Measurements from ENCODE around the gene GOSR2.
"Not testable (repeated sequence)": the region's sequence is repeated elsewhere in the genome, so short reads cannot be mapped to it uniquely, and the experiment has no call there.

The GOSR2 gene

GRCh38 chr17:46984341-46984740, 61.4 kb downstream of the GOSR2 start:
- no peak for FAIRE-seq
- DNase-seq (ENCODE audit: insufficient read length, low spot score), result no peak

- no peak for FAIRE-seq
- DNase-seq (ENCODE audit: insufficient read length, low spot score), result no peak
These were observed 61.9 kb downstream of the GOSR2 start for GRCh38 chr17:46984892-46985291.

GRCh38 chr17:46986366-46986765, 63.4 kb downstream of the GOSR2 start:
- FAIRE-seq (no peak), DNase-seq (ENCODE audit: insufficient read length, low spot score) (no peak)

GRCh38 chr17:46987927-46988326, 65.0 kb downstream of the GOSR2 start:
- FAIRE-seq; DNase-seq (ENCODE audit: insufficient read length, low spot score): not testable (repeated sequence)

- DNase-seq (ENCODE audit: insufficient read length, low spot score) (no peak), FAIRE-seq (no peak)
These were observed 66.9 kb downstream of the GOSR2 start for GRCh38 chr17:46989637-46990431.

- DNase-seq (ENCODE audit: insufficient read length, low spot score) (no peak), FAIRE-seq (no peak)
These were observed 68.7 kb downstream of the GOSR2 start for GRCh38 chr17:46991617-46992016.
